ENCODE data around the gene XPR1. TPM values are rescaled to one million over a fixed set of nuclear protein-coding genes. Genes with fewer than 3 reads are reported as not detected.
"Not testable (repeated sequence)": the region's sequence is repeated elsewhere in the genome, so short reads cannot be mapped to it uniquely, and the experiment has no call there.

Gene XPR1
- total RNA-seq, 1 donor from 2014 or later, result 24.7 TPM

- Mint-ChIP-seq H3K36me3 (ENCODE audit: low read depth) (no peaks in the 10 kb centered on the region), H3K9me3 (no peaks in the 10 kb centered on the region), H3K4me1 (peaks cover 5% of the 10 kb centered on the region), H3K27me3 (no peaks in the 10 kb centered on the region), H3K27ac (no peak overlapping the region), H3K4me3 (no peak overlapping the region)
- intact Hi-C loops (cut with micrococcal nuclease), result loop anchor here (10.0 kb wide), 1 partner anchor 242 kb away; no protein-coding TSS in a partner anchor
- DNase-seq, result no peak
These were observed 145.4 kb downstream of the XPR1 start for GRCh38 chr1:180777072-180777689.

- Mint-ChIP-seq H3K36me3 (ENCODE audit: low read depth) (no peaks in the 10 kb centered on the region), H3K9me3 (no peaks in the 10 kb centered on the region), H3K4me1 (peaks cover 5% of the 10 kb centered on the region), H3K4me3 (no peak overlapping the region), H3K27me3 (no peaks in the 10 kb centered on the region), H3K27ac (no peak overlapping the region)
- intact Hi-C loops (cut with micrococcal nuclease), result loop anchor here (10.0 kb wide), 1 partner anchor 244 kb away; no protein-coding TSS in a partner anchor
- DNase-seq, result peak; percentile 63
These were observed 147.1 kb downstream of the XPR1 start for GRCh38 chr1:180778782-180779398.

- Mint-ChIP-seq H3K27me3 (no peaks in the 10 kb centered on the region), H3K27ac (no peak overlapping the region), H3K4me1 (peaks cover 5% of the 10 kb centered on the region), H3K4me3 (no peak overlapping the region), H3K9me3 (no peaks in the 10 kb centered on the region), H3K36me3 (ENCODE audit: low read depth) (no peaks in the 10 kb centered on the region)
- no peak for DNase-seq
- intact Hi-C loops (cut with micrococcal nuclease), result loop anchor here (10.0 kb wide), 1 partner anchor 245 kb away; no protein-coding TSS in a partner anchor
These were observed 147.8 kb downstream of the XPR1 start for GRCh38 chr1:180779584-180779983.

- H3K36me3 Mint-ChIP-seq (ENCODE audit: low read depth), result no peaks in the 10 kb centered on the region
- H3K27ac Mint-ChIP-seq, result no peak overlapping the region
- no peaks in the 10 kb centered on the region for H3K9me3 Mint-ChIP-seq
- H3K4me3 Mint-ChIP-seq, result no peak overlapping the region
- H3K27me3 Mint-ChIP-seq, result no peaks in the 10 kb centered on the region
- H3K4me1 Mint-ChIP-seq, result peaks cover 5% of the 10 kb centered on the region
- no peak for DNase-seq
- intact Hi-C loops (cut with micrococcal nuclease), result no loop called here
These were observed 149.9 kb downstream of the XPR1 start for GRCh38 chr1:180781718-180782117.

GRCh38 chr1:180785291-180785690 is 153.5 kb downstream of the XPR1 start:
- Mint-ChIP-seq H3K4me1 (peaks cover 2% of the 10 kb centered on the region), H3K9me3 (no peaks in the 10 kb centered on the region), H3K4me3 (no peak overlapping the region), H3K36me3 (ENCODE audit: low read depth) (peaks cover 12% of the 10 kb centered on the region), H3K27me3 (no peaks in the 10 kb centered on the region), H3K27ac (no peak overlapping the region)
- no peak for DNase-seq
- intact Hi-C loops (cut with micrococcal nuclease), result no loop called here

- H3K27ac Mint-ChIP-seq, result no peak overlapping the region
- no peaks in the 10 kb centered on the region for H3K9me3 Mint-ChIP-seq
- no peak for DNase-seq
- no peaks in the 10 kb centered on the region for H3K27me3 Mint-ChIP-seq
- peaks cover 2% of the 10 kb centered on the region for H3K4me1 Mint-ChIP-seq
- H3K36me3 Mint-ChIP-seq (ENCODE audit: low read depth), result peaks cover 12% of the 10 kb centered on the region
- H3K4me3 Mint-ChIP-seq, result no peak overlapping the region
- intact Hi-C loops (cut with micrococcal nuclease), result no loop called here
These were observed 154.1 kb downstream of the XPR1 start for GRCh38 chr1:180785887-180786286.

GRCh38 chr1:180786624-180787023 is 154.8 kb downstream of the XPR1 start:
- intact Hi-C loops (cut with micrococcal nuclease), result no loop called here
- Mint-ChIP-seq H3K9me3 (no peaks in the 10 kb centered on the region), H3K27me3 (no peaks in the 10 kb centered on the region), H3K27ac (no peak overlapping the region), H3K4me3 (no peak overlapping the region), H3K4me1 (peaks cover 2% of the 10 kb centered on the region), H3K36me3 (ENCODE audit: low read depth) (peaks cover 12% of the 10 kb centered on the region)
- no peak for DNase-seq

GRCh38 chr1:180787628-180788307 is 155.9 kb downstream of the XPR1 start:
- no peak overlapping the region for H3K27ac Mint-ChIP-seq
- intact Hi-C loops (cut with micrococcal nuclease), result no loop called here
- peaks cover 6% of the 10 kb centered on the region for H3K4me1 Mint-ChIP-seq
- no peaks in the 10 kb centered on the region for H3K9me3 Mint-ChIP-seq
- no peak for DNase-seq
- H3K36me3 Mint-ChIP-seq (ENCODE audit: low read depth), result peaks cover 12% of the 10 kb centered on the region
- H3K27me3 Mint-ChIP-seq, result no peaks in the 10 kb centered on the region
- H3K4me3 Mint-ChIP-seq, result no peak overlapping the region

- no peaks in the 10 kb centered on the region for H3K9me3 Mint-ChIP-seq
- H3K27me3 Mint-ChIP-seq, result no peaks in the 10 kb centered on the region
- no peak overlapping the region for H3K4me3 Mint-ChIP-seq
- peaks cover 12% of the 10 kb centered on the region for H3K36me3 Mint-ChIP-seq (ENCODE audit: low read depth)
- intact Hi-C loops (cut with micrococcal nuclease), result no loop called here
- H3K4me1 Mint-ChIP-seq, result peaks cover 7% of the 10 kb centered on the region
- H3K27ac Mint-ChIP-seq, result no peak overlapping the region
- DNase-seq, result no peak
These were observed 157.6 kb downstream of the XPR1 start for GRCh38 chr1:180789460-180789859.

GRCh38 chr1:180791152-180791551 is 159.3 kb downstream of the XPR1 start:
- H3K27me3 Mint-ChIP-seq; intact Hi-C loops (cut with micrococcal nuclease): not testable (repeated sequence)

GRCh38 chr1:180791806-180792205 is 160.0 kb downstream of the XPR1 start:
- Mint-ChIP-seq H3K36me3 (ENCODE audit: low read depth) (peaks cover 12% of the 10 kb centered on the region), H3K4me3 (no peak overlapping the region), H3K9me3 (no peaks in the 10 kb centered on the region), H3K4me1 (peaks cover 7% of the 10 kb centered on the region), H3K27ac (no peak overlapping the region), H3K27me3 (no peaks in the 10 kb centered on the region)
- DNase-seq, result no peak
- intact Hi-C loops (cut with micrococcal nuclease), result no loop called here

More at GRCh38 chr1:180791152-180791551, 159.3 kb downstream of the XPR1 start:
- not testable (repeated sequence) for H3K4me1 Mint-ChIP-seq, H3K9me3 Mint-ChIP-seq, H3K4me3 Mint-ChIP-seq, H3K27ac Mint-ChIP-seq, DNase-seq
- H3K36me3 Mint-ChIP-seq (ENCODE audit: low read depth), result peaks cover 12% of the 10 kb centered on the region

GRCh38 chr1:180793451-180793850 is 161.6 kb downstream of the XPR1 start:
- Mint-ChIP-seq H3K27me3 (no peaks in the 10 kb centered on the region), H3K27ac (no peak overlapping the region), H3K36me3 (ENCODE audit: low read depth) (peaks cover 8% of the 10 kb centered on the region), H3K4me3 (no peak overlapping the region), H3K4me1 (peaks cover 7% of the 10 kb centered on the region), H3K9me3 (no peaks in the 10 kb centered on the region)
- intact Hi-C loops (cut with micrococcal nuclease), result no loop called here
- no peak for DNase-seq

- intact Hi-C loops (cut with micrococcal nuclease), result no loop called here
- DNase-seq, result no peak
- Mint-ChIP-seq H3K36me3 (ENCODE audit: low read depth) (no peaks in the 10 kb centered on the region), H3K4me3 (no peak overlapping the region), H3K27ac (no peak overlapping the region), H3K9me3 (no peaks in the 10 kb centered on the region), H3K4me1 (peaks cover 2% of the 10 kb centered on the region), H3K27me3 (no peaks in the 10 kb centered on the region)
These were observed 165.2 kb downstream of the XPR1 start for GRCh38 chr1:180796897-180797640.

GRCh38 chr1:180800945-180801344 is 169.1 kb downstream of the XPR1 start:
- Mint-ChIP-seq H3K27me3 (no peaks in the 10 kb centered on the region), H3K9me3 (no peaks in the 10 kb centered on the region), H3K4me1 (peaks cover 8% of the 10 kb centered on the region), H3K36me3 (ENCODE audit: low read depth) (peaks cover 14% of the 10 kb centered on the region), H3K27ac (no peak overlapping the region), H3K4me3 (no peak overlapping the region)
- intact Hi-C loops (cut with micrococcal nuclease), result no loop called here
- no peak for DNase-seq
